Cardiac septum (tissue), 1 donor: Measurements from ENCODE around the gene SSU72. TPM values are rescaled to one million over a fixed set of nuclear protein-coding genes. Genes with fewer than 3 reads are reported as not detected.

ENCODE experiments used
- DNase-seq: peaks from one replicate; pipeline ENCODE4 v3.0.0-alpha.2; 2020; ENCODE audit warnings: low spot score
- intact Hi-C: fragments of 100-400 bp; cut with DNase I; formaldehyde crosslinking; loops from one replicate; pipeline ENCODE4 v1.14.0; 2022
- total RNA-seq: library from RNA; stranded (reverse); fragmentation: NEBNext Ultra II Directional; extraction: Animal tissue kit (Norgen Biotek cat#: 25700); gene quantifications from one replicate; pipeline ENCODE4 v1.2.1, GENCODE V29; 2021
- donor health status: DM: no; HTN: no; CAD: no.

SSU72 gene
- total RNA-seq, 1 donor from 2014 or later = 90.7 TPM

DNA sequence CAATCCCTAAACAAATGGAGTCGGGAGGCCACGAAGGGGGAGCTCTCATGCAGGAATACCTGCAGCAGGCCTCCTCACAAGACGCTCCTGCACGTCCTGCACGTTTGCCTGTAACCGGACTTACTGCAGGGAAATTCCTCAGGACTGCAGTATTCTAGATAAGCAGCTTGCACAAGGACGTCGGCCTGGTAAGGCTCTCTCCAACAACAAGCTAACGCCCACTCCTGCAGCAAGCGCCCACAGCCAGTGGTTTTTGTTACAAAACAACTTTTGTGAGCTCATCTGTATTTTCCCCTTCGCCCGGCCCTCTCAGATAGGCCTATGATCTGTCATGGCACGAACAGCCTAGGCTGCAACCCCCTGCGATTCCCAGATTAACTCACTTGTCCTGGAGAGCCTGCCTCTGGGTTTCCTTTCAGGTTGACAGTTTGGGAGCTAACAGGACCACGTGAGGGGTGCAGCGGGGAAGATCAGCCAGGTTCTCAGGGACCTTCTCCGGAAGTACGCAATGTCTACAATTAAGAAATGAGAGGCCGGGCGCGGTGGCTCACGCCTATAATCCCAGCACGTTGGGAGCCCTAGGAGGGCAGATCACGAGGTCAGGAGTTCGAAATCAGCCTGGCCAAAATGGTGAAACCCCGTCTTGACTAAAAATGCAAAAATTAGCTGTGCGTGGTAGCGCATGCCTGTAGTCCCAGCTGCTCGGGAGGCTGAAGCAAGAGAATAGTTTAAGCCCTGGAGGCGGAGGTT lies 39.7 kb upstream of the SSU72 start:
- DNase-seq = no peak
- intact Hi-C loops = loop anchor here (2.0 kb wide), 1 partner anchor 40 kb away; the partner anchor contains the start of gene SSU72

DNA sequence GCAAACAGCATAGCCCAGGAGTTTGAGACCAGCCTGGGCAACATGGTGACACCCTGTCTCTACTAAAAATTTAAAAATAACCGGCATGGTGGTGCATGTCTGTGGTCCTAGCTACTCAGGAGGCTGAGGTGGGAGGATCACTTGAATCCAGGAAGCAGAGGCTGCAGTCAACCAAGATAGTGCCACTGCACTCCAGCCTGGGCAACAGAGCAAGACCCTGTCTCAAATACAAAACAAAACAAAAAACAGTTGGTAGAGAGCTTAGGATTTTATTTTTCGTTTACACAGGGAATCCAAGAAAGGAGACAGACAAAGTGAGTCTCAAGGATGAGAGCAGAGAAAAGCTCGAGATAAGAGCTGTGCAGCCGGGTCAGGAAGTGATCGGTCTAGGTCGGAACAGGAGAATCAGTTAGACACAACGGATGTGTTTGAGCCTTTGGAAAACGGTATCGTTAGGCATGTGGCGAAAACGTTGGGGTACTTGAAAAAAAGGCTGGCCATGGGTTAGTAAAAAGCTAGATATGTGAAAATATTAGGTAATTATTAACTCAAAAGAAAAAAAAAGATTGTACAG lies 38.9 kb upstream of the SSU72 start:
- no peak for DNase-seq
- intact Hi-C loops = loop anchor here (2.0 kb wide), 1 partner anchor 39 kb away; the partner anchor contains the start of gene SSU72

DNA sequence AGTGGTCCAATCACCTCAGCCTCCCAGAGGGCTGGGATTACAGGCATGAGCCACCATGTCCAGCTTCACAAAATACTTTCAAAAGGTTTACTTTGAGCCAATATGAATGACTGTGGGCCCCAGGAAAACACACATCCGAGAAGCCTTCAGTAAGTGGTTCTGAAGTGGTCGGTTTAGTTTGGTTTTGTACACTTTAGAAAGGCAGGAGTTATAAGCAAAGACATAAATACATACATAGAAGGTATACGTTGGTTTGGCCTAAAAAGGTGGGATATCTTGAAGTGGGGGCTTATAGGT lies 37.4 kb upstream of the SSU72 start:
- intact Hi-C loops = no loop called here
- no peak for DNase-seq

DNA sequence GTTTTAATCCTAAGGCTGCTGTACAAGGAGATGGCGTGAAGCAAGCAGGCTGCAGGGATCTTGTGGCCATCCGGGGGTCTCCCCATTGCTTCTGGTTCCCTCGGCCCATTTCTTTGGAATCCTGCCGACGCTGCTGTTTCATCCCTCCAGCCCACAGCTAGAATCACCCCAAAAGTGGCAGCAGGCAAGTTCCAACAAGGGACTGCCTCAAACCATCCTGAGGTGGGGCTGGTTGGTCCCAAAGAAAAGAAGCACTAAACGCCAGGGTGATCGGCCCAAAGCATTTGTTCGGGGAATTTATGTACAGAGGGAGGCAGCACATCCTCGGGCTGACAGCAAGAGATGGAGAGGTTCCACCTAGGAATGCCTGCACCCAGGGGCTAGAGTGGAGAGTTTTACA lies 36.1 kb upstream of the SSU72 start:
- DNase-seq = no peak
- intact Hi-C loops = no loop called here

DNA sequence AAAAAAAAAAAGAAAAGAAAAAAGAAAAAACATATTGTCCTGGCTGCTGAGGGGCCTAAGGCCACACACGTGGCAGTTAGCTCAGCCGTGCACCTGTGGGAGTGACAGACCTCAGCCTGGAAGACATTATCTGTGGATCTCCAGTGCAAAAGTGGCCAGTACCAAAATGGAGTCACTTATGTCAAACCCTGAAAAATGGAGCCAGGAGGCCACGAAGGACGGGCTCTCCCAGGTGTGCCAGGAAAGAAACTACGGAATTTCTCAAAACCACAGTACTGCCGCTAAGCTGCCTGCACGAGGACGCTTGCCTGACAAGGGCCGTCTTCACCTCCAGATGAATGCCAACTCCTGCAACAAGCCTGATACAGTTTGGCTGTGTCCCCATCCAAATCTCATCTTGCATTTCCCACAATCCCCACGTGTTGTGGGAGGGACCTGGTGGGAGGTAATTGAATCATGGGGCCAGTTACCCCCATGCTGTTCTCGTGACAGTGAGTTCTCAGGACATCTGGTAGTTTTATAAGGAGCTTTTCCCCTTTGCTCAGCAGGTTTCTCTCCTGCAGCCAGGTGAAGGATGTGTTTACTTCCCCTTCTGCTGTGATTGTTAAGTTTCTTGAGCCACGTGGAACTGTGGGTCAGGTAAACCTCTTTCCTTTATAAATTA lies 35.3 kb upstream of the SSU72 start:
- DNase-seq = no peak
- intact Hi-C loops = no loop called here

DNA sequence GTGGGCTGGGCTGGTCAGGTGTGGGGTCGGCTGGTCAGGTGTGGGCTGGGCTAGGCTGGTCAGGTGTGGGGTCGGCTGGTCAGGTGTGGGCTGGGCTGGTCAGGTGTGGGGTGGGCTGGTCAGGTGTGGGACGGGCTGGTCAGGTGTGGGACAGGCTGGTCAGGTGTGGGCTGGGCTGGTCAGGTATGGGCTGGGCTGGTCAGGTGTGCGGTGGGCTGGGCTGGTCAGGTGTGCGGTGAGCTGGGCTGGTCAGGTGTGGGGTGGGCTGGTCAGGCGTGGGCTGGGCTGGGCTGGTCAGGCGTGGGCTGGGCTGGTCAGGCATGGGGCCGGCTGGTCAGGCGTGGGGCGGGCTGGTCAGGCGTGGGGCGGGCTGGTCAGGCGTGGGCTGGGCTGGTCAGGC lies 31.6 kb upstream of the SSU72 start:
- intact Hi-C loops = no loop called here
- DNase-seq = no peak

DNA sequence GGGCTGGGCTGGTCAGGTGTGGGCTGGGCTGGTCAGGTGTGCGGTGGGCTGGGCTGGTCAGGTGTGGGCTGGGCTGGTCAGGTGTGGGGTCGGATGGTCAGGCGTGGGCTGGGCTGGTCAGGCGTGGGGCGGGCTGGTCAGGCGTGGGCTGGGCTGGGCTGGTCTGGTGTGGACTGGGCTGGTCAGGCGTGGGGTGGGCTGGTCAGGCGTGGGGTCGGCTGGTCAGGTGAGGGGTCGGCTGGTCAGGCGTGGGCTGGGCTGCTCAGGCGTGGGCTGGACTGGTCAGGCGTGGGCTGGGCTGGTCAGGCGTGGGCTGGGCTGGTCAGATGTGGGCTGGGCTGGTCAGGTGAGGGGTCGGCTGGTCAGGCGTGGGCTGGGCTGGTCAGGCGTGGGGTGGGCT lies 31.1 kb upstream of the SSU72 start:
- intact Hi-C loops = no loop called here
- DNase-seq = no peak

DNA sequence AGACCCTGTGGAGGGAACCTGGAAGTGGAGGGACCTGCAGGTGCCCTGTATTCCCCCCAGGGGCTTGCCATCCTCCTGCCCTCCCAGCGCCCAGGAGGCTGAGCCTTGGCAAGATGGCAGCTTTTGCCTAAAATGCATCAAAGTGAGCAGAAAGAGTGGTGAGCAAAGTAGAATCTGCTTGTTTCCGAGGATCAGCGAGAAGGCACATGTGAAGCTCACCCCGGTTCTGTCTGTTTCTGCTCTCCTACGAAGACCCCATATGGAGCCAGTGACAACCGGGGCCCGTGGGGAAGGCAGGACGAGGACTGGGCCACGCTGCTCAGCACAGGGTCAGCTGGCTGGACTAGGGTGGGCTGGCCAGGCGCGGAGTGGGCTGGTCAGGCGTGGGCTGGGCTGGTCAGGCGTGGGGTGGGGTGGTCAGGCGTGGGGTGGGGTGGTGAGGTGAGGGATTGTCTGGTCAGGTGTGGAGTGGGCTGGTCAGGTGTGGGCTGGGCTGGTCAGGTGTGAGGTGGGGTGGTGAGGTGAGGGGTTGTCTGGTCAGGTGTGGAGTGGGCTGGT lies 30.4 kb upstream of the SSU72 start:
- DNase-seq = no peak
- intact Hi-C loops = no loop called here

DNA sequence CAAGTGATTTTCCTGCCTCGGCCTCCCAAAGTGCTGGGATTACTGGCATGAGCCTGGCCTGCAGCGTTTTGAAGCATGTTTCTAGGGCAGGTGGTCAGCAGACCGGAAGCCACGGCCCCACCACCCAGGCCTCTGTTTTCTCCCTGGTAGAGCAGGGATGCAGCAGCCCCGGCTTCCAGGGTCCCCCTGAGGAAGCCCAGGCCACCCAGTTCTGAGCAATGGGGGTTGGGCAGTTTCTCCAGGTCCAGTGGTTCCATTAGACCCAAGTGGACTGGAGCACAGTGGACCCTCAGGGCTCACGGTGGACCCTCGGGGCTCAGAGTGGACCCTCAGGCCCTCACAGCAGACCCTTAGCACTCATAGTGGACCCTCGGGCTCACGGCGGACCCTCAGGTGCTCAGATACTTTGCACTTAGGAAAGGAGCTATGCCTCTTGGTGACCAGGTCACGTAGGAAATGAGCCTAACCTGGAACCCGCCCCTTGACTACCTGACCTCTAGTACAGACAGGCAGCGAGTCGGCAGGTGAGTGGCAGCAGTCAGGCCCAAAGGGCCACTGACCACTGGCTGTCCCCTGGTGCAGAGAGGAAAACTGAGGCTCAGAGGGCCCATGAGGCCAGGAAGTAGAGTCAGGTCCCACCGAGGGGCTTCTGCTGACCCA lies 29.8 kb upstream of the SSU72 start:
- intact Hi-C loops = no loop called here
- no peak for DNase-seq

DNA sequence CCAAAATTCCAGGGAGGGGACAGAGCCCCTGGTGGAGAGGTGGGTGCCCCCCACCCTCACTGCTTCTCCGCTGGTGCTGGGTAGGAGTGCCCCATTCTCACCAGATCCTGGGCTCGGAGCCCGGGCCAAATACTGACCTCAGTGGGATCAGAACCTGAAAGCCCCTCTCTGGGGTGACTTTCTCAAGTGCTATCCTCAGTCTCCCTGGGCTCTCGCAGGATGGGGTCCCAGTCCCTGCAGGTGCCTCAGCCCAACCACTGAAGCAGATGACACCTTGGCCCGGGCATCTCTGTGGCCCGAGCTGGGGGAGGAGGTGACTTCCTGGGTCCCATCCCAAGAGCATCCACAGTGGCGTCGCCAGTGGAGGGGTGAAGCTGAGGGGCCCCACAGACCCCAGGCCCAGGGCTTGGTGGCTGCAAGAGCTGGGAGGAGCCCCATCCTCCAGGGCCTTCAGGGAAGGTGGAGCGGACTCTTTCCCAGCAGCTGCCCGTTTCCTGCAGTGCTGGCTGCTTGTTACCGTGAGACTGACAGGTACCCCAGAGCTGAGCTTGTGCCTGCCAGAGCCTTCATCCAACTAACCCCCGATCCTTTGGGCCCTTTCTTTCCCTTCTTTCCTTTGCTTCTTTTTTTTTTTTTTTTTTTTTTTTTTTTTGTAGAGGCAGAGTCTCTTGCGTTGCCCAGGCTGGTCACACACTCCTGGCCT lies 29.2 kb upstream of the SSU72 start:
- intact Hi-C loops = no loop called here
- DNase-seq = no peak

DNA sequence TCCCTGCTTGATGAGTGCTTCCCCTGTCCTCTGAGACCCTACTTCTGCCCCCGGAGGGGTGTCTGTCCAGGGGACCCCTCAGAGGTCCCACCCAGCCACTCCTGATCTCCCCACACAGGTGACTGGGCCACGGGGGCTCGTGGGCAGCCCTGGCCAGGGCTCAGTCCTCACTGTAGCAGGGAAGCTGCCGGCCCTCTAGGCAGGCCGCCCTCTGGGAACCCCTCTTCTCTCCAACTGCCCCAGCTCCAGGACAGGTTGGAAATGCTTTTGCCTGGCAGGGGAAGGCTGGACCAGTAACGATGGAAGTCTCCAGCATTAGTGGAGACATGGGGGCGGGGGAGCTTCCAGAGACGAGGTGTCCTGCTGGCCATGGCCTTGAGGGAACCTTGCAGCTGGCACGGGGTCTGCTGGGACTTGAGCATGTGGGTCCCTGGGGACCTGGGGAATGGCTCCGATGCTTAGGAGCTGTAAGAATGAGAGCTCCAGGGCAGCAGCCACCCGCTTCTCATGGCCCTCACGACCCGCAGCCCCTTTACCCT lies 28.4 kb upstream of the SSU72 start:
- intact Hi-C loops = no loop called here
- no peak for DNase-seq

DNA sequence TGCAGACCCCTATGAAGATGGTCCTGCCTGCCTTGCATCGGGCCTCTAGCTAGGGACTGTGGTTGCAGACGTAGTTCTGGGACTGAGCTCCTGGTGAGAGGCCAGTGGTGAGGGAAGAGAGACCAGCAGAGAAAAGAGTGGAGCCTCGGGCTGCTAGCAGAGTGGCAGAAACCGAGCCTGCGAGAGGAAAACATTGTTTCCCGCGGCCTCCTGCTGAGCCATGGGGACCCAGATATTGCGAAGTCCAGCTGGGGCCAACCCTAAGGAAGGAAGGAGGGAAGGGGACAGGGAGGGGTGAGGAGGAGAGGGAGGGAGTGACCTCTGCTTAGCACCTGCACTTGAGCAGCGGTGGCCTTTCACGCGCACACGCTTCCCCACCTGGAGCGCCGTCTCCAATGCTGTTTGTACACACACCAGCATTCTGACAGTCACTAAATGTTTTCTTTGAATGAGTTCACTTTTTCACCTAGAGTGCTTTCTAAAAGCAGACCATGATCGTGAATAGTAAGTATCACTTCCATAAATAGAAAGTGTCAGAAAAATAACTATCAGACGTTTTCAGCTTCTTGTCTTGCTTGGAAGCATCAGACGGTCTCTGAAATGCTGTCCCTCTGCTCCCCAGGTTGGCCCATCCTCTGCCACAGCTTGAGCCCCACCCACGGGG lies 27.8 kb upstream of the SSU72 start:
- DNase-seq = no peak
- intact Hi-C loops = no loop called here

DNA sequence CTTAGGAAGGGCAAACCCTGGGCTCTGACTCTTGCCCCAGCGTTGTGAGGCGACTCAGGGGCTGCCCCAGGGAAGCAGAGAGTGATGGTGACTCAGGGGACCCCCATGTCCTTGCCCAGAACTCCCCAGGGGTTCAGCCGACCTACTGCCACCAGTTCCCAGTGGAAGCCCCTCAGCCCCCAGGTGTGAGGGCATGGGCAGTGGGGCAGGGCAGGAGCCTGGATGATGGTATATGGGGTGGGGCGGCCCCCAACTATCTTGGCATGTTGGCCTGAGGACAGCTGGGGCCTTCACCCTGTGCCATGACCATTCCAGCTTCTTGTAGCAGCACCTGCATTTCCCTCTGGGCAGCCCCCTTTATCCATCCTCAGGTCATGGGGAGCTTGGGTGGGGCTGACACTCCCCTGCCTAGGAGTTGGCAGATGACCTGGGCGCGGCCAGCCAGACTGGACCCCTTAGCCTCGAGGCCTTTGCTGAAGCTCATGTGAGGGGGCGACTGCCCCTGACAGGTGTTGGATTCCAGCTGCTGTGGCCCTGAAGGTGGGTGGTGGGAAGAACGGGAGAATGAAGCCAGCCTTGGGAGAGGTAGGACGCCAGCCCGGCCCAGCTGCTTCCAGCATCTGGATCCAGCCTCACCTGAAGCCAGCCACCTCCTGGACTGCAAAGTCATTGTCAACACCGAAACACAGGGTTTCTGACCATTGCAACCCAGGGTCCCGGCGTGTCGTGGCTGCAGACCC lies 27.1 kb upstream of the SSU72 start:
- DNase-seq = no peak

DNA sequence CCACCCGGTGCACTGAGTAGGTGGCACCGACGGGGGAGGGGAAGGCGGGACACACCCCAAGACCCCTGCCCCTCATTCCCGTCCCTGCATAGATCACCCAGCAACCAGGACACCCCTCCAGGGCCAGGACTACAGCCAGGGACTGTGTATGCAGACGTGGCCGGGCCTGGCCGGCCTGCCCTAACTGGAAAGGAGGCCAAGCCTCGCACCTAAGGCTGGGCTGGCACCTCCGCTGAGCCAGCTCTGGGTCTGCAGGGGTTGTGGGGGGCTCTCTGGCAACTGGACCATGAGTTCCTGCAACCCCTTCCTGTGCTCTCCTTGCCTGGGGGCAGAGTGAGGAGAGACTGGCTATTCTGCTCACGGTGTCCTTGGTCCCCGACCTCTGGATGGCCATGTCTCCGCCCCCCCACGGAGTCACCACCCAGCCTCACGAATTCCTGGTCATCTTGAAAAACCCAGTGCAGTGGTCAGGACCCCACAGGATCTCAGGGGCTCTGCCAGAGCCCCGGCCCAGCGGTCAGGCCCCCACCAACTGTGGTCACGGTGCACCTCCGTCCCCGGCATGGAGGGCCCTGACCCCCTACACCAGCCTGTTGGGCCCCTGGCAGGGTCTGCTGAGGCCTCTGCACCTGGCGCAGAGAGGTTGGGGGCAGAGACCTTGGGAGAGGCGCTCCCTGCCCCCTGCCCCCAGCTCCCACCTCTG lies 26.3 kb upstream of the SSU72 start:
- intact Hi-C loops = no loop called here
- no peak for DNase-seq

More for the DNA sequence above, 27.1 kb upstream of the SSU72 start:
- intact Hi-C loops = no loop called here

DNA sequence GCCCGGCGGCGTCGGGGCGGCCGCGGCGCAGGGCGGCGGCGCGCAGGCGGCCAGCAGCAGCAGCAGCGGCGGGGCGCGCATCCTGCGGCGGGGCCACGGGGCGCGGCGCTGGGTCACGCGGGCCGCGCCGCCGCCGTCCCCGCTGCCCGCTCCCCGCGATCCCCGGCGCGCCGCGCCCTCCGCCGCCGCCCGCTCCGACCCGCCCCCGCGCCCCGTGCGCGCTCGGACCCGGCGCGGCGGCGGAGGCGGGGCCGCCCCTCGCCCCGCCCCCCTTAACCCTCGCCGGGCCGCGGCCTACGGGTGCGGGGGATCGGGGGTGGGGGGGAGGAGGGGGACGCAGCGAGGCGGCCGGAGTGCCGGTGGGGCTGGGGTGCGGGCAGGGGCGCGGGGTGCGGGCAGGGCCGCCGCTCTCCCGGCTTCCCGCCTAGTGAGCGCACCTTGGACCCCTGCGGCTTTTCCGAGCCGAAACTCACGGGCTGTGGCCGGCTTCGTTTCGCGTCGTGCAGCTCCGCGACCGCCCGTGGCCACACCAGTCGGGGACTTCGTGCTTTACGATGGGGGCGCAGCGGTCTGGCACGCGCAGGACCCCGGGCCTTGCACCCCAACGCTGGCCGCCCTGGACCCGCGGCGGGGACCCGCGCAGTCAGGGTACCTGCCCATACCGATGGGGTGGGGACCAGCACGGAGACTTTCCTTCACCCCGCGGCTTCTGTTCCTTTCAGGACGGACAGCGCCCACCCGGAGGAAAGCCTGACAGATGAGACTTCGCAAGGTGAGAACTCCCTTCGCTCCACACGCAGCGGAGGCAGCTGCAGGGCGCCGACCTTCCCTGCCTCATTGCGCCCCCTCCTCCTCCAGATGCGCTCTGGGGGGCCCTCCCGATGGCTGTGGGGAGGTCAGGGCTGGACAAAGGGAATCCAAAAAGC lies 25.5 kb upstream of the SSU72 start, which contains the start of gene FNDC10:
Gene FNDC10 (minus strand): TSS at position 201 of the 926 bp plus-strand sequence. CDS start 120 bp downstream, at position 81.
- DNase-seq = no peak
- intact Hi-C loops = no loop called here
